ENCODE measurements around the gene ZNF480. TPM values are rescaled to one million over a fixed set of nuclear protein-coding genes. Genes with fewer than 3 reads are reported as not detected.

ZNF480 gene
- total and polyA plus RNA-seq, 2 donors (not counting 3 experiments of a cell fraction or from before 2014, with no cell fraction given): 3.6 to 10.0 TPM

- Histone ChIP-seq H3K36me3 (ENCODE audit: control insufficient read depth in 2 of 2, extremely low read depth in 1 of 2, insufficient read depth in 2 of 2, low read length in 2 of 2) (peaks cover 12 to 14% of the 10 kb centered on the region in 2 experiments), H3K27me3 (ENCODE audit: control insufficient read depth in 2 of 2, insufficient read depth in 2 of 2, low read length in 2 of 2) (no peaks in the 10 kb centered on the region), H3K4me1 (ENCODE audit: control insufficient read depth, extremely low read depth, insufficient read depth, low read length) (no peaks in the 10 kb centered on the region), H3K4me2 (ENCODE audit: insufficient read depth, low read length) (no peak overlapping the region), H3K9me1 (replicated peaks; ENCODE audit: control insufficient read depth, extremely low read depth, insufficient read depth, low read length) (no peaks in the 10 kb centered on the region), H3K79me2 (ENCODE audit: control insufficient read depth, insufficient read depth, low read length) (no peaks in the 10 kb centered on the region), H2AFZ (ENCODE audit: low read depth, low read length) (no peak overlapping the region), H4K20me1 (replicated peaks; ENCODE audit: control insufficient read depth, extremely low read depth, insufficient read depth, low read length) (no peaks in the 10 kb centered on the region), H3K27ac (ENCODE audit: insufficient read depth, low read depth, low read length) (no peak overlapping the region), H3K9me3 (replicated peaks; ENCODE audit: control insufficient read depth, insufficient read depth, low read length) (peaks cover 28% of the 10 kb centered on the region), H3K9ac (replicated peaks; ENCODE audit: extremely low read depth, insufficient read depth, low read length) (no peak overlapping the region), H3K4me3 (replicated peaks in 1 of 3; ENCODE audit: insufficient read depth in 1 of 3, low read depth in 1 of 3, low read length in 3 of 3) (no peak overlapping the region)
- ChIA-PET CTCF (no interaction called here), POLR2A (no interaction called here)
- DNase-seq (ENCODE audit: low read depth, low spot score) (no peak), FAIRE-seq (no peak)
- TF ChIP-seq POLR2AphosphoS5 (IDR thresholded peaks at IDR 0.05; ENCODE audit: insufficient read depth, low read depth, low read length) (no peak), FOS (IDR thresholded peaks at IDR 0.05; ENCODE audit: borderline replicate concordance, insufficient read depth, low read length) (no peak), CTCF (IDR thresholded peaks at IDR 0.05; ENCODE audit: extremely low read depth in 1 of 2, insufficient read depth in 1 of 2, low read depth in 1 of 2, low read length in 2 of 2) (no peak), POLR2A (IDR thresholded peaks at IDR 0.05; ENCODE audit: low read depth, low read length) (no peak), GATA2 (IDR thresholded peaks at IDR 0.05; ENCODE audit: insufficient read depth, insufficient read length, low read depth, low read length) (no peak), MYC (IDR thresholded peaks at IDR 0.05; ENCODE audit: low read depth, low read length) (no peak), MAX (IDR thresholded peaks at IDR 0.05; ENCODE audit: insufficient read depth, insufficient read length) (no peak), JUN (IDR thresholded peaks at IDR 0.05; ENCODE audit: borderline replicate concordance, insufficient read depth, insufficient read length, low read depth) (no peak), EZH2 (IDR thresholded peaks at IDR 0.05; ENCODE audit: borderline replicate concordance, low read depth, low read length, severe bottlenecking) (no peak)
- no TSS peak for BruUV-seq (replicated peaks)
- dilution Hi-C loops (cut with MboI; ENCODE audit: extremely low pct_ligation_motif_present, low sequenced_read_pairs): no loop called here
- intact Hi-C loops (cut with micrococcal nuclease): no loop called here
Observed at GRCh38 chr19:52322429-52322828, 25.5 kb downstream of the ZNF480 start.

Measured in endothelial cell of umbilical vein (primary cell).